Measurements from ENCODE around the gene MFSD6L.

Gene MFSD6L

GRCh38 chr17:8832711-8833352, 33.7 kb upstream of the MFSD6L start:
- no peak overlapping the region for H3K4me3 ChIP-seq (ENCODE audit: insufficient read depth, low read length, poor library complexity, severe bottlenecking)
- no peaks in the 10 kb centered on the region for H3F3A ChIP-seq (ENCODE audit: insufficient read depth)
- H3K79me2 ChIP-seq (ENCODE audit: insufficient read depth, low read length), result no peaks in the 10 kb centered on the region
- H3K9me3 ChIP-seq (ENCODE audit: insufficient read depth, low read length), result no peaks in the 10 kb centered on the region
- H3K4me2 ChIP-seq (ENCODE audit: low read depth, low read length, poor library complexity, severe bottlenecking), result no peak overlapping the region
- H3K9me2 ChIP-seq (replicated peaks; ENCODE audit: insufficient read depth, low read length), result no peaks in the 10 kb centered on the region
- H3K27ac ChIP-seq (ENCODE audit: low read depth, low read length), result no peak overlapping the region
- no peaks in the 10 kb centered on the region for H3K36me3 ChIP-seq (ENCODE audit: low read length)
- peak; percentile 18 for TF ChIP-seq CTCF (IDR thresholded peaks at IDR 0.05; ENCODE audit: insufficient read depth, low read length, poor library complexity, severe bottlenecking)
- no peak for TF ChIP-seq EZH2phosphoT487 (conservative IDR thresholded peaks at IDR 0.05; ENCODE audit: low read length)
- H4K20me1 ChIP-seq (ENCODE audit: low read depth, low read length), result no peaks in the 10 kb centered on the region
- H3K27me3 ChIP-seq (ENCODE audit: low read length), result no peaks in the 10 kb centered on the region
- H2AFZ ChIP-seq (ENCODE audit: low read depth, low read length, severe bottlenecking), result no peak overlapping the region
- no peak overlapping the region for H3K9ac ChIP-seq (ENCODE audit: low read length)

GRCh38 chr17:8831234-8831849, 32.2 kb upstream of the MFSD6L start:
- Histone ChIP-seq H3K79me2 (ENCODE audit: insufficient read depth, low read length) (no peaks in the 10 kb centered on the region), H3K4me3 (ENCODE audit: insufficient read depth, low read length, poor library complexity, severe bottlenecking) (no peak overlapping the region), H3K4me2 (ENCODE audit: low read depth, low read length, poor library complexity, severe bottlenecking) (no peak overlapping the region), H3K27me3 (ENCODE audit: low read length) (no peaks in the 10 kb centered on the region), H3K9me2 (replicated peaks; ENCODE audit: insufficient read depth, low read length) (no peaks in the 10 kb centered on the region), H3K27ac (ENCODE audit: low read depth, low read length) (no peak overlapping the region), H3K9ac (ENCODE audit: low read length) (no peak overlapping the region), H3K9me3 (ENCODE audit: insufficient read depth, low read length) (no peaks in the 10 kb centered on the region), H4K20me1 (ENCODE audit: low read depth, low read length) (no peaks in the 10 kb centered on the region), H3F3A (ENCODE audit: insufficient read depth) (no peaks in the 10 kb centered on the region), H3K36me3 (ENCODE audit: low read length) (no peaks in the 10 kb centered on the region), H2AFZ (ENCODE audit: low read depth, low read length, severe bottlenecking) (no peak overlapping the region)
- TF ChIP-seq EZH2phosphoT487 (conservative IDR thresholded peaks at IDR 0.05; ENCODE audit: low read length), result no peak
- no peak for TF ChIP-seq CTCF (IDR thresholded peaks at IDR 0.05; ENCODE audit: insufficient read depth, low read length, poor library complexity, severe bottlenecking)

- Histone ChIP-seq H3K79me2 (ENCODE audit: insufficient read depth, low read length) (no peaks in the 10 kb centered on the region), H3K9ac (ENCODE audit: low read length) (no peak overlapping the region)
Observed at GRCh38 chr17:8830141-8830540, 31.0 kb upstream of the MFSD6L start.

More at GRCh38 chr17:8830141-8830540, 31.0 kb upstream of the MFSD6L start:
- Histone ChIP-seq H3K27me3 (ENCODE audit: low read length) (no peaks in the 10 kb centered on the region), H4K20me1 (ENCODE audit: low read depth, low read length) (no peaks in the 10 kb centered on the region), H3K27ac (ENCODE audit: low read depth, low read length) (no peak overlapping the region), H3K9me2 (replicated peaks; ENCODE audit: insufficient read depth, low read length) (no peaks in the 10 kb centered on the region), H3K4me3 (ENCODE audit: insufficient read depth, low read length, poor library complexity, severe bottlenecking) (no peak overlapping the region), H2AFZ (ENCODE audit: low read depth, low read length, severe bottlenecking) (no peak overlapping the region), H3K36me3 (ENCODE audit: low read length) (no peaks in the 10 kb centered on the region), H3F3A (ENCODE audit: insufficient read depth) (no peaks in the 10 kb centered on the region), H3K9me3 (ENCODE audit: insufficient read depth, low read length) (no peaks in the 10 kb centered on the region), H3K4me2 (ENCODE audit: low read depth, low read length, poor library complexity, severe bottlenecking) (no peak overlapping the region)
- no peak for TF ChIP-seq EZH2phosphoT487 (conservative IDR thresholded peaks at IDR 0.05; ENCODE audit: low read length)
- no peak for TF ChIP-seq CTCF (IDR thresholded peaks at IDR 0.05; ENCODE audit: insufficient read depth, low read length, poor library complexity, severe bottlenecking)

All from SU-DHL-6 (cell line).